SK-N-SH (cell line): Measurements from ENCODE around the gene SGPP2. TPM values are rescaled to one million over a fixed set of nuclear protein-coding genes. Genes with fewer than 3 reads are reported as not detected.

Experiments
- CTCF ChIA-PET: fragments of 300-600, 350-600 bp; formaldehyde crosslinking; extraction: SDS; loops from one replicate; lab custom pipeline; 2021; lab: Yijun Ruan, JAX
- POLR2A ChIA-PET: fragments of 350-600 bp; sonication (Branson Sonifier 250); formaldehyde crosslinking; extraction: SDS; loops from one replicate; lab custom pipeline; 2020; ENCODE audit warnings: antibody characterized with exemption, inconsistent platforms; lab: Yijun Ruan, JAX
- DNase-seq: peaks from one replicate; pipeline ENCODE4 v3.0.0; 2012
- H2AFZ ChIP-seq: fragments of 200-600 bp; sonication (generic); 2 replicates; pipeline ENCODE4 v1.8.1; 2016; ENCODE audit warnings: antibody characterized with exemption, mild to moderate bottlenecking, low read depth
- H3F3A ChIP-seq: fragments of 200-600 bp; sonication (generic); replicated peaks from 2 replicates; pipeline ENCODE3; 2016; ENCODE audit warnings: antibody characterized with exemption, mild to moderate bottlenecking; ENCODE audit not compliant: insufficient read depth
- H3K27ac ChIP-seq, 2 experiments: fragments of 200-500 bp in 1 of 2; fragments of 200-600 bp in 1 of 2; sonication (Bioruptor generic) in 1 of 2; sonication (generic), shearing (Covaris generic) in 1 of 2; 2 replicates each; pipeline versions ENCODE4 v1.5.1 to v1.6.1; 2014 to 2016; ENCODE audit warnings: low read depth in 2 of 2, inconsistent platforms in 1 of 2, low read length in 1 of 2, mild to moderate bottlenecking in 1 of 2, mixed read lengths in 1 of 2
- H3K27me3 ChIP-seq: fragments of 200-600 bp; sonication (generic), shearing (Covaris generic); 2 replicates; pipeline ENCODE4 v1.6.1; 2016; ENCODE audit warnings: mixed run types; ENCODE audit not compliant: insufficient read depth
- H3K36me3 ChIP-seq, 2 experiments: fragments of 200-500 bp in 1 of 2; fragments of 200-600 bp in 1 of 2; sonication (Bioruptor generic) in 1 of 2; sonication (generic) in 1 of 2; replicated peaks in 1 of 2; 2 replicates each; pipeline versions ENCODE3 to v1.5.1; 2014 to 2016; ENCODE audit warnings: low read length in 1 of 2, mild to moderate bottlenecking in 1 of 2; ENCODE audit not compliant: insufficient read depth in 2 of 2, control insufficient read depth in 1 of 2
- H3K4me1 ChIP-seq, 2 experiments: fragments of 200-500 bp in 1 of 2; fragments of 200-600 bp in 1 of 2; sonication (Bioruptor generic) in 1 of 2; sonication (generic), shearing (Covaris generic) in 1 of 2; 2 replicates each; pipeline versions ENCODE4 v1.5.1 to v1.6.1; 2014 to 2016; ENCODE audit warnings: low read depth in 1 of 2, low read length in 1 of 2, mixed run types in 1 of 2; ENCODE audit not compliant: insufficient read depth in 2 of 2, control insufficient read depth in 1 of 2
- H3K4me2 ChIP-seq: fragments of 200-600 bp; sonication (generic), shearing (Covaris generic); 2 replicates; pipeline ENCODE4 v1.6.1; 2017; ENCODE audit warnings: mixed run types
- H3K4me3 ChIP-seq, 2 experiments: fragments of 200-500 bp in 1 of 2; fragments of 200-600 bp in 1 of 2; sonication (Bioruptor generic) in 1 of 2; sonication (generic), shearing (Covaris generic) in 1 of 2; 2 replicates each; pipeline versions ENCODE4 v1.5.1 to v1.8.1; 2014 to 2016; ENCODE audit warnings: low read depth in 2 of 2, inconsistent platforms in 1 of 2, low read length in 1 of 2, mild to moderate bottlenecking in 1 of 2, mixed read lengths in 1 of 2, moderate library complexity in 1 of 2
- H3K79me2 ChIP-seq: fragments of 200-600 bp; sonication (generic); 2 replicates; pipeline ENCODE4 v1.8.1; 2017; ENCODE audit warnings: mild to moderate bottlenecking; ENCODE audit not compliant: insufficient read depth
- H3K9ac ChIP-seq: fragments of 200-600 bp; sonication (generic); 2 replicates; pipeline ENCODE4 v1.6.1; 2017; ENCODE audit warnings: mixed run types
- H3K9me2 ChIP-seq: fragments of 200-600 bp; sonication (generic); 2 replicates; pipeline ENCODE4 v1.6.1; 2017; ENCODE audit warnings: mixed run types
- H3K9me3 ChIP-seq: fragments of 200-600 bp; sonication (generic); 2 replicates; pipeline ENCODE4 v1.6.1; 2017; ENCODE audit warnings: mixed run types, mild to moderate bottlenecking, moderate library complexity
- H4K20me1 ChIP-seq: fragments of 200-600 bp; sonication (generic); 2 replicates; pipeline ENCODE4 v1.6.1; 2017; ENCODE audit warnings: mild to moderate bottlenecking, mixed run types; ENCODE audit not compliant: insufficient read depth
- CHD2 ChIP-seq: fragments of 150-350 bp; IDR thresholded peaks from 2 replicates; pipeline ENCODE4 v1.6.1; 2018; ENCODE audit warnings: low read length; ENCODE audit not compliant: partially characterized antibody
- FOXJ3 ChIP-seq: sonication (generic); formaldehyde crosslinking; IDR thresholded peaks from 2 replicates; pipeline ENCODE4 v1.5.1; 2020; ENCODE audit warnings: mild to moderate bottlenecking, missing genetic modification reagents
- GABPA ChIP-seq: IDR thresholded peaks from 2 replicates; pipeline ENCODE4 v1.4.0; 2012; ENCODE audit warnings: low read depth, mild to moderate bottlenecking
- MAX ChIP-seq: IDR thresholded peaks from 2 replicates; pipeline ENCODE4 v1.4.0; 2012; ENCODE audit warnings: low read depth
- MEF2A ChIP-seq: IDR thresholded peaks from 2 replicates; pipeline ENCODE4 v1.4.0; 2012; ENCODE audit warnings: low read depth, borderline replicate concordance
- MXI1 ChIP-seq: IDR thresholded peaks from 2 replicates; pipeline ENCODE4 v1.6.1; 2012; ENCODE audit warnings: mild to moderate bottlenecking, low read depth, low read length, improper control_type of control experiment
- NFIC ChIP-seq: IDR thresholded peaks from 2 replicates; pipeline ENCODE4 v1.4.0; 2012; ENCODE audit warnings: borderline replicate concordance
- NRF1 ChIP-seq: IDR thresholded peaks from 2 replicates; pipeline ENCODE4 v1.6.1; 2012; ENCODE audit warnings: low read depth, mild to moderate bottlenecking, low read length
- PBX3 ChIP-seq: IDR thresholded peaks from 2 replicates; pipeline ENCODE4; 2012
- POLR2AphosphoS5 ChIP-seq: IDR thresholded peaks from 2 replicates; pipeline ENCODE4 v1.6.1; 2012; ENCODE audit warnings: low read depth, low read length
- REST ChIP-seq: IDR thresholded peaks from 2 replicates; pipeline ENCODE4 v1.6.1; 2012; ENCODE audit warnings: mild to moderate bottlenecking, low read depth, low read length, moderate library complexity
- RXRA ChIP-seq: IDR thresholded peaks from 2 replicates; pipeline ENCODE4 v1.4.0; 2012; ENCODE audit warnings: low read depth, mild to moderate bottlenecking, borderline replicate concordance
- SIN3A ChIP-seq: IDR thresholded peaks from 2 replicates; pipeline ENCODE4 v1.6.1; 2012; ENCODE audit warnings: low read depth, mild to moderate bottlenecking, low read length, moderate library complexity, borderline replicate concordance
- TAF1 ChIP-seq: IDR thresholded peaks from 2 replicates; pipeline ENCODE4 v1.6.1; 2012; ENCODE audit warnings: low read depth, mild to moderate bottlenecking, low read length, moderate library complexity, borderline replicate concordance
- TCF12 ChIP-seq: IDR thresholded peaks from 2 replicates; pipeline ENCODE4 v1.4.0; 2012
- TEAD4 ChIP-seq: IDR thresholded peaks from 2 replicates; pipeline ENCODE4 v1.4.0; 2012; ENCODE audit warnings: mild to moderate bottlenecking, borderline replicate concordance; ENCODE audit not compliant: insufficient read depth
- YY1 ChIP-seq: IDR thresholded peaks from 2 replicates; pipeline ENCODE4 v1.4.0; 2012; ENCODE audit warnings: low read depth, mild to moderate bottlenecking
- ZBTB33 ChIP-seq: IDR thresholded peaks from 2 replicates; pipeline ENCODE4 v1.4.0; 2012; ENCODE audit warnings: low read depth, borderline replicate concordance
- WGBS: methylation state at CpG from one replicate; pipeline ENCODE4 v1.1.6; 2017; ENCODE audit warnings: low lambda C conversion rate; 5-methylcytosine and 5-hydroxymethylcytosine counted together
- polyA plus RNA-seq, 3 experiments: library from polyadenylated mRNA; depleted of rRNA; stranded (reverse); fragments of >200 nt; gene quantifications; 2 replicates each; pipeline ENCODE4 v1.2.3, GENCODE V29; 2012

SGPP2 gene
- polyA plus RNA-seq, 1 of the 3 experiments (the other 2 are of a cell fraction), result 0.03 TPM

GRCh38 chr2:222448748-222449181 lies 24.4 kb downstream of the SGPP2 start:
- H4K20me1 ChIP-seq, result no peaks in the 10 kb centered on the region
- no peaks in the 10 kb centered on the region for H3K9me3 ChIP-seq
- H3K27me3 ChIP-seq, result no peaks in the 10 kb centered on the region
- peaks cover 0 to 3% of the 10 kb centered on the region in 2 experiments; a peak in 2 of 4 replicates for H3K4me1 ChIP-seq
- CTCF ChIA-PET, result interaction anchor here (0.6 to 1.0 kb wide), 2 partner anchors 9 to 113 kb away, joined by 3 read pairs; no protein-coding TSS in a partner anchor
- H3K27ac ChIP-seq, result no peak overlapping the region
- H3K9me2 ChIP-seq, result no peaks in the 10 kb centered on the region
- no peak overlapping the region for H3K4me3 ChIP-seq
- H3F3A ChIP-seq, result no peaks in the 10 kb centered on the region
- H3K79me2 ChIP-seq, result no peaks in the 10 kb centered on the region
- POLR2A ChIA-PET, result no interaction called here
- no peaks in the 10 kb centered on the region for H3K36me3 ChIP-seq
- H3K9ac ChIP-seq, result no peak overlapping the region
- WGBS, result 27% methylated on average over 8 of the region's 8 CpGs
- DNase-seq, result no peak
- H3K4me2 ChIP-seq, result no peak overlapping the region
- TF ChIP-seq GABPA (no peak), PBX3 (no peak), SIN3A (no peak), FOXJ3 (CRISPR knock-in tag) (no peak), RXRA (no peak), YY1 (no peak), MXI1 (no peak), ZBTB33 (no peak), TAF1 (no peak), TEAD4 (no peak), TCF12 (no peak), MAX (no peak), POLR2AphosphoS5 (no peak), NFIC (no peak), CHD2 (no peak), NRF1 (no peak), MEF2A (no peak), REST (no peak)
- H2AFZ ChIP-seq, result no peak overlapping the region
